DMS79 (cell line): ENCODE measurements around the gene CTSZ.

Source experiments
- DNase-seq: peaks from one replicate; lab custom pipeline; 2025; lab: John Stamatoyannopoulos, UW

The CTSZ gene

GRCh38 chr20:59031564-59032022 lies 24.5 kb upstream of the CTSZ start:
- DNase-seq = no peak

GRCh38 chr20:59030911-59031563 lies 24.0 kb upstream of the CTSZ start:
- DNase-seq = no peak

- no peak for DNase-seq
Observed at GRCh38 chr20:59028812-59029211, 21.8 kb upstream of the CTSZ start.

- DNase-seq = no peak
Observed at GRCh38 chr20:59027741-59028320, 20.8 kb upstream of the CTSZ start.

GRCh38 chr20:59026904-59027740 lies 20.1 kb upstream of the CTSZ start:
- DNase-seq = no peak

- DNase-seq = no peak
Observed at GRCh38 chr20:59025511-59025910, 18.5 kb upstream of the CTSZ start.

- no peak for DNase-seq
Observed at GRCh38 chr20:59025086-59025485, 18.0 kb upstream of the CTSZ start.

- no peak for DNase-seq
Observed at GRCh38 chr20:59024111-59024530, 17.1 kb upstream of the CTSZ start.

- DNase-seq = no peak
Observed at GRCh38 chr20:59023616-59024015, 16.6 kb upstream of the CTSZ start.

GRCh38 chr20:59022754-59023153 lies 15.7 kb upstream of the CTSZ start:
- DNase-seq = no peak

GRCh38 chr20:59020938-59021551 lies 14.0 kb upstream of the CTSZ start:
- no peak for DNase-seq

- no peak for DNase-seq
Observed at GRCh38 chr20:59019217-59019616, 12.2 kb upstream of the CTSZ start, which contains the start of gene TUBB1. TSS of gene TUBB1 (plus strand) at chr20:59019429. CDS start at chr20:59019523, 94 bp downstream.

GRCh38 chr20:59018817-59019216 lies 11.8 kb upstream of the CTSZ start:
- no peak for DNase-seq

GRCh38 chr20:59017493-59018231 lies 10.6 kb upstream of the CTSZ start:
- DNase-seq = no peak

GRCh38 chr20:59016795-59017492 lies 9.9 kb upstream of the CTSZ start:
- DNase-seq = no peak

- no peak for DNase-seq
Observed at GRCh38 chr20:59015812-59016711, 9.0 kb upstream of the CTSZ start.

- no peak for DNase-seq
Observed at GRCh38 chr20:59015411-59015810, 8.4 kb upstream of the CTSZ start.

- DNase-seq = no peak
Observed at GRCh38 chr20:59014680-59015389, 7.8 kb upstream of the CTSZ start.

- no peak for DNase-seq
Observed at GRCh38 chr20:59013959-59014608, 7.0 kb upstream of the CTSZ start.
